ENCODE measurements around the gene ALDH16A1.

DNA sequence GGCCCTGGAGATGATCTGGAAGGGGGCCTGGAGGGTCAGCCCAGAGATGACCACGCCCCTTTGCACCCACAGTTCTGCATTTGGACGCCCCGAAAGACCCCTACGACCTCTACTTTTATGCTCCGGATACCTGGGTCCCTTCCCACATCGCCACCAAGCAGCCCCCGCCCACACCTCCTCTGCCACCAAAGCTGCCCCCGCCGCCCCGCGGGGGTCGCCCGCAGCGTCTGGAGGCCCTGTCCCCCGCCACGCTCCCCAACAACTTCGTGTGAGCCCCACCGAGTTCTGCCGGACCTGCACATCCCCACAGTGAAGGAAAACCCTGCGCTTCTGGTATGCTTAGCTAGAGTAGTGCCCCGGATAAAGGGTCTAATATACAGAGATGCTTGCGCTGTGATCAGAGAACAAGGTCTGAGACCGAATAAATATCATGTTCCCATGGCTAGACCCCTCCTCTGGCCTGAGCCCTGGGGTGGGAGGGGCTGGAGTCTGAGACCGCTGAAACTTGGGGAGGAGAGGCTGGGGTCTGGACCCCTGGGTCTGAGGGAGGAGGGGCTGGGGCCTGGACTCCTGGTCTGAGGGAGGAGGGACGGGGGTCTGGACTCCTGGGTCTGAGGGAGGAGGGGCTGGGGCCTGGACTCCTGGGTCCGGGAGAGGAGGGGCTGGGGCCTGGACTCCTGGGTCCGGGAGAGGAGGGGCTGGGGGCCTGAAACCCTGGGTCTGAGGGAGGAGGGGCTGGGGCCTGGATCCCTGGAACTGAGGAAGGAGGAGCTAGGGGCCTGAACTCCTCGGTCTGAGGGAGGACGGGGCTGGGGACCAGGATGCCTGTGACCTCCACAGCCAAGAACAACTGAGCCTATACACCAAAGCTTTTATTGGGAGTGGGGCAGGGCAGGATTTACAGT, 24.2 kb upstream of the ALDH16A1 start:
- TF ChIP-seq, protein P1, sequence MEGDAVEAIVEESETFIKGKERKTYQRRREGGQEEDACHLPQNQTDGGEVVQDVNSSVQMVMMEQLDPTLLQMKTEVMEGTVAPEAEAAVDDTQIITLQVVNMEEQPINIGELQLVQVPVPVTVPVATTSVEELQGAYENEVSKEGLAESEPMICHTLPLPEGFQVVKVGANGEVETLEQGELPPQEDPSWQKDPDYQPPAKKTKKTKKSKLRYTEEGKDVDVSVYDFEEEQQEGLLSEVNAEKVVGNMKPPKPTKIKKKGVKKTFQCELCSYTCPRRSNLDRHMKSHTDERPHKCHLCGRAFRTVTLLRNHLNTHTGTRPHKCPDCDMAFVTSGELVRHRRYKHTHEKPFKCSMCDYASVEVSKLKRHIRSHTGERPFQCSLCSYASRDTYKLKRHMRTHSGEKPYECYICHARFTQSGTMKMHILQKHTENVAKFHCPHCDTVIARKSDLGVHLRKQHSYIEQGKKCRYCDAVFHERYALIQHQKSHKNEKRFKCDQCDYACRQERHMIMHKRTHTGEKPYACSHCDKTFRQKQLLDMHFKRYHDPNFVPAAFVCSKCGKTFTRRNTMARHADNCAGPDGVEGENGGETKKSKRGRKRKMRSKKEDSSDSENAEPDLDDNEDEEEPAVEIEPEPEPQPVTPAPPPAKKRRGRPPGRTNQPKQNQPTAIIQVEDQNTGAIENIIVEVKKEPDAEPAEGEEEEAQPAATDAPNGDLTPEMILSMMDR (conservative IDR thresholded peaks at IDR 0.05), result no peak
- TF ChIP-seq EZH2 (IDR thresholded peaks at IDR 0.05; ENCODE audit: low read depth), result no peak
